PFSK-1 (cell line): ENCODE data around the gene DBF4B.

ENCODE experiments used
- FOXP2 ChIP-seq: optimal IDR thresholded peaks from 2 replicates; pipeline ENCODE3; 2011; ENCODE audit warnings: borderline replicate concordance, control low read depth, inconsistent platforms; ENCODE audit not compliant: insufficient read depth; ENCODE audit errors: extremely low read length, extremely low read depth
- POLR2AphosphoS5 ChIP-seq: IDR thresholded peaks from 2 replicates; pipeline ENCODE4 v1.6.1; 2012; ENCODE audit warnings: low read depth, mild to moderate bottlenecking, control low read depth, low read length, moderate library complexity
- SIN3A ChIP-seq: IDR thresholded peaks from 2 replicates; pipeline ENCODE4 v1.6.1; 2012; ENCODE audit warnings: mild to moderate bottlenecking, low read length, moderate library complexity, borderline replicate concordance; ENCODE audit not compliant: insufficient read depth
- TAF1 ChIP-seq: IDR thresholded peaks from 2 replicates; pipeline ENCODE4 v1.6.1; 2012; ENCODE audit warnings: low read length, control low read depth, borderline replicate concordance; ENCODE audit not compliant: insufficient read depth
- TF ChIP-seq, protein P1 (sequence below), 2 experiments: IDR thresholded peaks; 2 replicates each; pipeline versions ENCODE4 v1.6.1 to v1.8.0; 2011 to 2012; ENCODE audit warnings: low read depth in 2 of 2, low read length in 2 of 2, control low read depth in 1 of 2, inconsistent platforms in 1 of 2, mild to moderate bottlenecking in 1 of 2, moderate library complexity in 1 of 2; ENCODE audit not compliant: insufficient read depth in 1 of 2

Gene DBF4B

DNA sequence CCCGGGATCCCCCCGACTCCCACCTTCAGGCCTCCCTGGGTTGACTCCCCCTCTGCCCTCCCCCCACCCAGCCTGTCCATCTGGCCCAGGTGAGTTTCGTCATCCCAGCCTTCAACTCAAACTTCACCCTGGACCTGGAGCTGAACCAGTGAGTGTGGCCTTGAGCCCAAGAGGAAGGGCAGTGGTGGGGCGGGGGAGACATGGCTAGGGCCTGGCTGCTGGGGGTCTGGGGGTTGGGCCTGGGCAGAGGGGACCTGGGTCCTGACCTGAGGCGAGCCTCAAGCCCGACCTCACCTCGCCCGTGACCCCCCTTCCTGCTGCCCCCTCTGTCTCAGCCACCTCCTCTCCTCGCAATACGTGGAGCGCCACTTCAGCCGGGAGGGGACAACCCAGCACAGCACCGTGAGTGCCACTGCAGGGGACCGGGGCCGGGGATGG, 61.2 kb downstream of the DBF4B start:
- TF ChIP-seq, protein P1, sequence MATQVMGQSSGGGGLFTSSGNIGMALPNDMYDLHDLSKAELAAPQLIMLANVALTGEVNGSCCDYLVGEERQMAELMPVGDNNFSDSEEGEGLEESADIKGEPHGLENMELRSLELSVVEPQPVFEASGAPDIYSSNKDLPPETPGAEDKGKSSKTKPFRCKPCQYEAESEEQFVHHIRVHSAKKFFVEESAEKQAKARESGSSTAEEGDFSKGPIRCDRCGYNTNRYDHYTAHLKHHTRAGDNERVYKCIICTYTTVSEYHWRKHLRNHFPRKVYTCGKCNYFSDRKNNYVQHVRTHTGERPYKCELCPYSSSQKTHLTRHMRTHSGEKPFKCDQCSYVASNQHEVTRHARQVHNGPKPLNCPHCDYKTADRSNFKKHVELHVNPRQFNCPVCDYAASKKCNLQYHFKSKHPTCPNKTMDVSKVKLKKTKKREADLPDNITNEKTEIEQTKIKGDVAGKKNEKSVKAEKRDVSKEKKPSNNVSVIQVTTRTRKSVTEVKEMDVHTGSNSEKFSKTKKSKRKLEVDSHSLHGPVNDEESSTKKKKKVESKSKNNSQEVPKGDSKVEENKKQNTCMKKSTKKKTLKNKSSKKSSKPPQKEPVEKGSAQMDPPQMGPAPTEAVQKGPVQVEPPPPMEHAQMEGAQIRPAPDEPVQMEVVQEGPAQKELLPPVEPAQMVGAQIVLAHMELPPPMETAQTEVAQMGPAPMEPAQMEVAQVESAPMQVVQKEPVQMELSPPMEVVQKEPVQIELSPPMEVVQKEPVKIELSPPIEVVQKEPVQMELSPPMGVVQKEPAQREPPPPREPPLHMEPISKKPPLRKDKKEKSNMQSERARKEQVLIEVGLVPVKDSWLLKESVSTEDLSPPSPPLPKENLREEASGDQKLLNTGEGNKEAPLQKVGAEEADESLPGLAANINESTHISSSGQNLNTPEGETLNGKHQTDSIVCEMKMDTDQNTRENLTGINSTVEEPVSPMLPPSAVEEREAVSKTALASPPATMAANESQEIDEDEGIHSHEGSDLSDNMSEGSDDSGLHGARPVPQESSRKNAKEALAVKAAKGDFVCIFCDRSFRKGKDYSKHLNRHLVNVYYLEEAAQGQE (IDR thresholded peaks at IDR 0.05; ENCODE audit: insufficient read depth in 1 of 2, low read depth in 2 of 2, low read length in 2 of 2), result no peak
- no peak for TF ChIP-seq SIN3A
- no peak for TF ChIP-seq TAF1
- TF ChIP-seq POLR2AphosphoS5, result no peak
- no peak for TF ChIP-seq FOXP2

DNA sequence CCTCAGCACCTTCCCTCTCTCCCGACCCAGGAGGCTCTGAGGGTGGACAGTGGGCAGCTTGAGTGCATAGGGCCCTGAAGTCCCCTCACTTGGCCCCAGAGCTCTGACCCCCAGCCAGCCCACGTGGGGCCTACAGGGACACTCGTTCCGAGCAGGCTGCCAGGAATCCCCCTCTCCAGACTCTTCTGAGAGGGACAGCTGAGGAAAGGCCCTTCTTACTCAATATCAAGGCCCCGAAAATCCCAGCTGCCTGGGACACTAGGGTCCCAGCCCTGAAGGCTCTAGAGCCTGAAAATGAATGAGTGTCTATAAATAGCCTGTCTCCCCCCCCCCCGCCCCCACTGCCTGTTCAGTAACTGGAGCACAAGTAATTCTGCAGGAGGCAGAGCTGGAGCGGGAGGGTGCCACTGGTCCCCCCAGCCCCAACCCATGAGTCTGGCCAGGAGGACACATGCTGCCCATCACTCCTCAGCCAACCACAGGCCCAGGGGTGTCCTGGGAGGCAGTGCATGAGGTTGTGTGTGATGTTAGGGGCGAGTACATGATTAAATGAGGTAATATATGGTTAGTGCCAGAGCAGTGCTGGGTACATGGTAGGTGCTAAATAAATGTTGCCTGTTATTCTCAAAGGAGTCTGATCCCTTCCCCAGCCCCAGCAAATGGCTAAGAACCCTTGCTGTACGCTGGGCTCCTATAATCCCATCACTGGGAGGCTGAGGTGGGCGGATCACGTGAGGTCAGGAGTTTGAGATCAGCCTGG, 61.9 kb downstream of the DBF4B start:
- no peak for TF ChIP-seq POLR2AphosphoS5
- TF ChIP-seq, protein P1 (IDR thresholded peaks at IDR 0.05; ENCODE audit: insufficient read depth in 1 of 2, low read depth in 2 of 2, low read length in 2 of 2), result no peak
- TF ChIP-seq TAF1, result no peak
- TF ChIP-seq SIN3A, result no peak
- TF ChIP-seq FOXP2, result no peak

DNA sequence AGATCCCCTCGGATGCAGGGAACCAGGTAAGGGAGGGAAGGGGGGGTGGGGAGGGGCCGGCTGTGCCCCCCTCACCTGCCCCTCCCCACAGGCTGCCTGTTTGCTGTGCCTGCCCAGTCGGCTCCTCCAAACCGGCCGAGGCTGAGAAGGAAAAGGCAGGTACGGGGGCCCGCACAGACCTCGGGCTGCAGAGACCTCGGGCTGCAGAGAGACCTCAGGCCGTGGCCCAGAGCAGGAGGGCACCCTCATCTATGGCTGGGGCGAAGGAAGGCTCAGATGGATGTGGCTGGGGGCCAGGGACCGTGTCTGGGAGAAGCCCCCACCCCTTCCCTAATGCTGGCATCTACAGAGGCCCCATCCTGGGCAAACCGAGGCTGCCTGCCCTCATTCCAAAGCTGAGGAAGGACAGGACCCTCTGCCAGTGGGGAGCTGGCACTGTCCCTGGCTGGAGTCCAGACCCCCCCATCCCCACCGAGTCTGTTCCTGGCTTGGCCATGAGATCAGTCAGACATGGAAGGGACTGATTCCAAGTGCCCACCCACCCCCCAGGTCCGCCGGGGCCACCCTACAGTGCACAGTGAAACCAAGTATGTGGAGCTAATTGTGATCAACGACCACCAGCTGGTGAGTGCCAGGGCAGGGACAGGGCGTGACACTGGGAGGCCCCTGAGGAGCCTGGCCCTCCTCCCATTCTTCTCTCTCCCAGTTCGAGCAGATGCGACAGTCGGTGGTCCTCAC, 64.0 kb downstream of the DBF4B start:
- TF ChIP-seq FOXP2 (no peak), SIN3A (no peak), TAF1 (no peak), POLR2AphosphoS5 (no peak)
- TF ChIP-seq, protein P1 (IDR thresholded peaks at IDR 0.05; ENCODE audit: insufficient read depth in 1 of 2, low read depth in 2 of 2, low read length in 2 of 2), result no peak

DNA sequence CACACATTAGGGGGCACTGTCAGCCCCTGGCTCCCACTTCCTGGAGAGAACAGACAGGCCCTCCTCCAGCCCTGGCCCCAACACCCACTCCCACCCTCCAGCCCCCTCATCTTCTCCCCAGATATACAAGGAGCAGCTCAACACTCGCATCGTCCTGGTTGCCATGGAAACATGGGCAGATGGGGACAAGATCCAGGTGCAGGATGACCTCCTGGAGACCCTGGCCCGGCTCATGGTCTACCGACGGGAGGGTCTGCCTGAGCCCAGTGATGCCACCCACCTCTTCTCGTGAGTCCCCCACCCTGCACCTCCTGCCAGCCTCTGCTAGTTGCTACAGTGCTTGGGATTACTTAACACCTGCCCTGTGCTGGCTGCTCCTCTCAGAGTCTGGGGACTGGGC, 64.7 kb downstream of the DBF4B start:
- TF ChIP-seq SIN3A (no peak), FOXP2 (no peak), TAF1 (no peak), POLR2AphosphoS5 (no peak)
- TF ChIP-seq, protein P1 (IDR thresholded peaks at IDR 0.05; ENCODE audit: insufficient read depth in 1 of 2, low read depth in 2 of 2, low read length in 2 of 2), result no peak
